Spleen (tissue), 7 donors: Measurements from ENCODE around the gene UIMC1.

Experiments used
- CTCF ChIP-seq, 11 experiments: fragments of 200-600 bp in 7 of 11; fragments of 450-650 bp in 4 of 11; sonication (generic) in 4 of 11; IDR thresholded peaks in 8 of 11; conservative IDR thresholded peaks in 3 of 11; 1 replicate in 7 of 11; 2 replicates in 4 of 11; pipeline versions ENCODE4 v1.4.0 to v1.8.0; 2016 to 2021; ENCODE audit warnings: antibody characterized with exemption in 11 of 11, inconsistent platforms in 4 of 11, mild to moderate bottlenecking in 1 of 11
- POLR2A ChIP-seq, 3 donors: fragments of 450-650 bp; IDR thresholded peaks; one replicate each; pipeline ENCODE4 v1.5.1; 2017; ENCODE audit warnings: antibody characterized with exemption in 3 of 3, mild to moderate bottlenecking in 1 of 3
- POLR2AphosphoS5 ChIP-seq, 3 donors: sonication (generic); formaldehyde crosslinking; IDR thresholded peaks; one replicate each; pipeline ENCODE4 v1.5.1; 2017; ENCODE audit warnings: antibody characterized with exemption in 3 of 3
- donor health status: DM: no; HTN: no; CAD: no; lungs with moderate emphysema.
- donor health status: DM: no; HTN: no; CAD: no.
- donor health status: DM: no; HTN: no; CAD: no.

- no peak for TF ChIP-seq CTCF (IDR thresholded peaks at IDR 0.05 in 8 of 11, conservative IDR thresholded peaks at IDR 0.05 in 3 of 11)
- TF ChIP-seq POLR2AphosphoS5 (IDR thresholded peaks at IDR 0.05): no peak
- TF ChIP-seq POLR2A (IDR thresholded peaks at IDR 0.05): no peak
Observed at GRCh38 chr5:176882567-176882903, 124.0 kb downstream of the UIMC1 start.
